Bronchial epithelial cell (primary cell): Measurements from ENCODE around the gene PSTPIP2. TPM values are rescaled to one million over a fixed set of nuclear protein-coding genes. Genes with fewer than 3 reads are reported as not detected.
"Not testable (repeated sequence)": the region's sequence is repeated elsewhere in the genome, so short reads cannot be mapped to it uniquely, and the experiment has no call there.

Experiments used
- DNase-seq: peaks from one replicate; pipeline ENCODE4 v3.0.0-alpha.2; 2010; ENCODE audit warnings: low read depth
- FAIRE-seq: peaks from 2 replicates; lab custom pipeline; 2011; peaks lifted over from hg19 to GRCh38; lab: Jason Lieb, UNC
- H3K27me3 ChIP-seq: 2 replicates; pipeline ENCODE4 v1.5.1; 2011; ENCODE audit warnings: low read length; ENCODE audit not compliant: control insufficient read depth, insufficient read depth
- H3K36me3 ChIP-seq: 2 replicates; pipeline ENCODE4 v1.5.1; 2011; ENCODE audit warnings: low read length; ENCODE audit not compliant: control insufficient read depth, insufficient read depth
- H3K4me3 ChIP-seq: 2 replicates; pipeline ENCODE4 v1.5.1; 2011; ENCODE audit warnings: mild to moderate bottlenecking, low read depth, low read length, control low read depth
- total RNA-seq: library from RNA; depleted of rRNA; stranded (reverse); fragments of >200 nt; gene quantifications from 2 replicates; pipeline ENCODE4 v1.2.1, GENCODE V29; 2014
- TF ChIP-seq, protein P1 (sequence below): IDR thresholded peaks from 2 replicates; pipeline ENCODE4 v1.5.1; 2011; ENCODE audit warnings: mild to moderate bottlenecking, moderate library complexity, low read length, control low read depth, inconsistent platforms; ENCODE audit not compliant: insufficient read depth, severe bottlenecking

PSTPIP2 gene
- total RNA-seq, 1 donor from 2014 or later: 6.6 TPM

DNA sequence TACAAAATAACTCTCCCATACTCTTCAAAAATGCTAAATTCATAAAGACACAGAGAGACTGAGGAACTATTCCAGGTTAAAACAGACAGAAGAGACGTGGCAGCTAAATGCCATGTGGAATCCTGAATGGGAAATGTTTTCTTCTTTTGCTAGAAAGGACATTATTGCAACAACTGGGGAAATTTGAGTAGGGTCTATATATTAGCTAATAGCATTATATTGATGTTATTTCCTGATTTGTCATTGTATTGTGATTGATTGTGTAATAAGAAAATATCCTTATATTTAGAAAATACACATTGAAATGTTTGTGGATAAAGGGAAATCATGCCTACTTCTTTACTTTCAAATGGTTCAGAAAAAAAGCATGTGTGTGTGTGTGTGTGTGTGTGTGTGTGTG, 23.4 kb downstream of the PSTPIP2 start:
- Histone ChIP-seq H3K36me3 (no peaks in the 10 kb centered on the region), H3K4me3 (no peak overlapping the region), H3K27me3 (no peaks in the 10 kb centered on the region)
- no peak for FAIRE-seq
- TF ChIP-seq, protein P1, sequence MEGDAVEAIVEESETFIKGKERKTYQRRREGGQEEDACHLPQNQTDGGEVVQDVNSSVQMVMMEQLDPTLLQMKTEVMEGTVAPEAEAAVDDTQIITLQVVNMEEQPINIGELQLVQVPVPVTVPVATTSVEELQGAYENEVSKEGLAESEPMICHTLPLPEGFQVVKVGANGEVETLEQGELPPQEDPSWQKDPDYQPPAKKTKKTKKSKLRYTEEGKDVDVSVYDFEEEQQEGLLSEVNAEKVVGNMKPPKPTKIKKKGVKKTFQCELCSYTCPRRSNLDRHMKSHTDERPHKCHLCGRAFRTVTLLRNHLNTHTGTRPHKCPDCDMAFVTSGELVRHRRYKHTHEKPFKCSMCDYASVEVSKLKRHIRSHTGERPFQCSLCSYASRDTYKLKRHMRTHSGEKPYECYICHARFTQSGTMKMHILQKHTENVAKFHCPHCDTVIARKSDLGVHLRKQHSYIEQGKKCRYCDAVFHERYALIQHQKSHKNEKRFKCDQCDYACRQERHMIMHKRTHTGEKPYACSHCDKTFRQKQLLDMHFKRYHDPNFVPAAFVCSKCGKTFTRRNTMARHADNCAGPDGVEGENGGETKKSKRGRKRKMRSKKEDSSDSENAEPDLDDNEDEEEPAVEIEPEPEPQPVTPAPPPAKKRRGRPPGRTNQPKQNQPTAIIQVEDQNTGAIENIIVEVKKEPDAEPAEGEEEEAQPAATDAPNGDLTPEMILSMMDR: no peak
- no peak for DNase-seq

- H3K4me3 ChIP-seq, DNase-seq, H3K27me3 ChIP-seq, H3K36me3 ChIP-seq, FAIRE-seq: not testable (repeated sequence)
Observed at GRCh38 chr18:46047369-46047768, 24.7 kb downstream of the PSTPIP2 start.

DNA sequence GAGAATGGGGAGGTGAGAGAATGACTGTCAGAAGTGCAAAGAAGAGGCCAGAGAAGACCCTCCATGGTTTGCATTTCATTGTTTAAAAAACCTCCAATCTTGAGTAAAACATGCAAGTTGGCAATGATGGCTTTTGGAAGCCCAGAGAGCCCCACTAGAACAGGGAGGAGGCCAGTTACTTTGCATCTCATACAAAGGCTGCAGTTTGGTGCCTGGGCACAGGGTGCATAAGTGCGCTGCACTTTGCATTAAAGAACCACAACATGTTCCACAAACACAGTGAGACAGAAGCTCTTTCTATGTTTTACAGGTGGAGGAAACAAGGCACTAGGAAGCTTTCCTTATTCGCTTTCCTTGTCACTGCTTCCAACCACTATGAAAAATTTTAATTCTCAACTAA, 25.4 kb downstream of the PSTPIP2 start:
- no peaks in the 10 kb centered on the region for H3K36me3 ChIP-seq
- no peak for FAIRE-seq
- no peaks in the 10 kb centered on the region for H3K27me3 ChIP-seq

GRCh38 chr18:46046126-46046525, 25.9 kb downstream of the PSTPIP2 start:
- H3K36me3 ChIP-seq: no peaks in the 10 kb centered on the region
- TF ChIP-seq, protein P1: no peak
- DNase-seq: no peak
- no peak for FAIRE-seq
- H3K4me3 ChIP-seq: no peak overlapping the region
- no peaks in the 10 kb centered on the region for H3K27me3 ChIP-seq

More for the DNA sequence above, 25.4 kb downstream of the PSTPIP2 start:
- TF ChIP-seq, protein P1: no peak
- H3K4me3 ChIP-seq: no peak overlapping the region
- no peak for DNase-seq

- no peak overlapping the region for H3K4me3 ChIP-seq
- TF ChIP-seq, protein P1: no peak
- peaks cover 1% of the 10 kb centered on the region for H3K36me3 ChIP-seq
- FAIRE-seq: no peak
- H3K27me3 ChIP-seq: no peaks in the 10 kb centered on the region
- DNase-seq: peak; percentile 43
Observed at GRCh38 chr18:46042571-46043123, 29.4 kb downstream of the PSTPIP2 start.

DNA sequence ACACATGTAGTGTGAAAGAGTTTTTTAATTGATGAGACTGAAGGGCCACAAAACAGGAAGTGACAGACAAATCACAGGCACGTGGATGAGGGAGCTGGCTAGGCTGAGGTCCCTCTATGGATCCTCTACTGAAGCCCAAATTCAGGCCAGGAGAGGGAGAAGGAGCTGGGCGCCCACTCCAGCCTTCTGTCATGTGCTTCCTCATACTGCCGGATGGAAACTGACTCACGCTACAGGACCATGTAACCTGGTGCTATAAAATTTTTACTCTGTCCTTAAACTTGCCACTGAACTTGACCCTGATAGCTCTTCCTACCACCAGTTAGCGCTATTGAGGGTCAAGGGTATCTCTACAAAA, 31.3 kb downstream of the PSTPIP2 start:
- no peaks in the 10 kb centered on the region for H3K27me3 ChIP-seq
- no peak for FAIRE-seq
- H3K36me3 ChIP-seq: peaks cover 4% of the 10 kb centered on the region
- no peak overlapping the region for H3K4me3 ChIP-seq
- no peak for DNase-seq
- TF ChIP-seq, protein P1: no peak
